Stimulated activated CD4-positive, alpha-beta T cell treated with anti-CD3 and anti-CD28 coated beads, Interleukin-12 subunit alpha, Interleukin-12 subunit beta, amount 100 ng/mL, for 4 hours (primary cell): ENCODE measurements around the gene GTF2I.
A peak's percentile ranks its signal among the peaks of the same experiment; 100 is the strongest.
"Not testable (repeated sequence)": the region's sequence is repeated elsewhere in the genome, so short reads cannot be mapped to it uniquely, and the experiment has no call there.

ENCODE experiments used
- DNase-seq: peaks from one replicate; pipeline ENCODE4 v3.0.0-alpha.2; 2020

Gene GTF2I

DNA sequence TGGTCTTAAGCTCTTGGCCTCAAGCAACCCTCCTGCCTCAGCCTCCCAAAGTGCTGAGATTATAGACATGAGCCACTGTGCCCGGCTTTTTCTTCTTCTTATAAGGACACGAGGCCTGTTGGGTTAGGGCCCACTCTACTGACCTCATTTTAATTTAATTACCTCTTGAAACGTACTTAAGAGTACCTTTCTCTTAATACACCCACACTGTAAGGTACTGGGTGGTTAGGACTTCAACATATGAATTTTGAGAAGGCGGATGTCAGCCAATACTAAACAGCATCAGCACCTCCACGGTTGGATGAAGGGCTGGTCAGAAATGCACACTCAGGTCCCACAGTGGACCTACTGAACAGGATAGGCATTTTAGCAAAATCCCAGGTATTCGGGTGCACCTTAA, 124.2 kb downstream of the GTF2I start:
- DNase-seq, result not testable (repeated sequence)

- not testable (repeated sequence) for DNase-seq
Measured at GRCh38 chr7:74783595-74783994, 126.1 kb downstream of the GTF2I start.

DNA sequence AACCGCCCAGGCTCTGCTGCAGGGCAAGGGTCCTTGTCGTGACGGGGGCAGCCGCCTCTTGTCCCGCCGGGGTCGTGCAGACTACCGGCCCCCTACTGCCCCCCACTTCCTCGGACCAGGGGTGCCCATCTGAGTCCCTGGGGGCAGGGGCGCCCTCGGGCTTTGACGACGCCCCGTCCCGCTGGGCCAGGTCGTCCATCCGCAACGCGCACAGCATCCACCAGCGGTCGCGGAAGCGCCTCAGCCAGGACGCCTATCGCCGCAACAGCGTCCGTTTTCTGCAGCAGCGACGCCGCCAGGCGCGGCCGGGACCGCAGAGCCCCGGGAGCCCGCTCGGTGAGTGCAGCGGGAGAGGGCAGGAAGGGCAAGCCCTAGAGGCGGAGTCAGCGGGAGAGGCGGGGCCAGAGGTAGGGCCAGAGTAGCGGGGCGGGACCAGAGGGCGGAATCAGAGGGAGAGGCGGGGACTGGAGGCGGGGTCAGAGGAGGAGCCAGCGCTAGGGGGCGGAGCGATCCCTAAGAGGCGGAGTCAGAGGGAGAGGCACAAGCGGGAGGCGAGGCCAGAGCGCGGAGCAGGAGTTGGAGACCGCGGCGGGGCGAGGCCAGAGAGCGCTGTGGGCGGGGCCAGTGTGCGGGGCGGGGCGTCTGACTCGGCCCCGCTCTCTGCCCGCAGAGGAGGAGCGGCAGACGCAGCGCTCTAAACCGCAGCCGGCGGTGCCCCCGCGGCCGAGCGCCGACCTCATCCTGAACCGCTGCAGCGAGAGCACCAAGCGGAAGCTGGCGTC, 131.0 kb downstream of the GTF2I start:
- DNase-seq, result peak; percentile 94

DNA sequence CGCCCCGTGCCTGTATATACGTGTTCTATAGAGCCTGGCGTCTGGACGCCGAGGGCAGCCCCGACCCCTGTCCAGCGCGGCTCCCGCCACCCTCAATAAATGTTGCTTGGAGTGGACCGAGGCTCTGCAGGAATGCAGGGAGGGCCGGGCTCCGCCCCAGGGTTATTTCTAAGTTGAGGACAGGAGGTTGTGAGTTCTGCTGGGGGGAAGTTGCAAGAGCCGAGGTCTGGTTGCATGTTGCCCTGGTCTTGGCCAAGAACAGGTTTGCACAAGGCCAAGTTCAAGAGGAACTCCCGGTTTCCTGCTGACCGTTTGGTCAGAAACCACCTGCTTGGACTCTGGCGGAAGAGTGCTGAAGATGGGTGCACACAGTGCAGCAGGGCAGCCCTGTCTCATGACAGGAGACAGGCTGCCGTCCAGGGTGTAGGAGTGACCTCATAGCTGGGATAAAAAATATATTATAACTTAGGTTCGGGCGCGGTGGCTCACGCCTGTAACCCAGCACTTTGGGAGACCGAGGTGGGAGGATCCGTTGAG, 131.8 kb downstream of the GTF2I start:
- not testable (repeated sequence) for DNase-seq

- DNase-seq, result not testable (repeated sequence)
Measured at GRCh38 chr7:74797848-74798622, 140.5 kb downstream of the GTF2I start.

DNA sequence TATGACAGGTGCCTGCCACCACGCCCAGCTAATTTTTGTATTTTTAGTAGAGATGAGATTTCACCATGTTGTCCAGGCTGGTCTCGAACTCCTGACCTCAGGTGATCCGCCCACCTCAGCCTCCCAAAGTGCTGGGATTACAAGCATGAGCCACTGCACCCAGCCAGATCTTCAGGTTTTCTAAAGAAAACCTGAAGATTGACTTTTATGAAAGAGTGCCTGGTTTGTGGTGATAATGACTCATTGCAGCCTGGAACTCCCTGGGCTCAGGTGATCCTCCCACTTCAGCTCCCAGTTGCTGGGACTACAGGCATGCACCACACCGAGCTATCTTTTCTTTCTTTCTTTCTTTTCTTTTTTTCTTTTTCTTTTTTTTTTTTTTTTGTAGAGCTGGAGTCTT, 141.1 kb downstream of the GTF2I start:
- DNase-seq, result not testable (repeated sequence)
